HG03565 (cell line): ENCODE data around the gene REXO2.

Source experiments
- ATAC-seq: cut with Tn5 transposase; IDR thresholded peaks from one replicate; pipeline ENCODE4 v1.9.1; 2021; ENCODE audit warnings: mild to moderate bottlenecking, moderate library complexity; ENCODE audit not compliant: unreplicated experiment

Gene REXO2

GRCh38 chr11:114440121-114440860 is 1.0 kb downstream of the REXO2 start:
- no peak for ATAC-seq

GRCh38 chr11:114440971-114441763 is 1.9 kb downstream of the REXO2 start:
- ATAC-seq: no peak

- no peak for ATAC-seq
These were observed 2.7 kb downstream of the REXO2 start for GRCh38 chr11:114441921-114442320.

- no peak for ATAC-seq
These were observed 3.3 kb downstream of the REXO2 start for GRCh38 chr11:114442536-114442935.

GRCh38 chr11:114447444-114447843 is 8.2 kb downstream of the REXO2 start:
- ATAC-seq: no peak

- ATAC-seq: no peak
These were observed 8.6 kb downstream of the REXO2 start for GRCh38 chr11:114447892-114448291.

- ATAC-seq: no peak
These were observed 9.6 kb downstream of the REXO2 start for GRCh38 chr11:114448749-114449482.

- no peak for ATAC-seq
These were observed 10.6 kb downstream of the REXO2 start for GRCh38 chr11:114449845-114450244.

- ATAC-seq: no peak
These were observed 13.1 kb downstream of the REXO2 start for GRCh38 chr11:114452399-114452798.

GRCh38 chr11:114463999-114464398 is 24.7 kb downstream of the REXO2 start:
- ATAC-seq: no peak

GRCh38 chr11:114466742-114467141 is 27.5 kb downstream of the REXO2 start:
- ATAC-seq: no peak

- ATAC-seq: no peak
These were observed 33.4 kb downstream of the REXO2 start for GRCh38 chr11:114472661-114473060.

GRCh38 chr11:114478001-114478410 is 38.7 kb downstream of the REXO2 start:
- no peak for ATAC-seq

- no peak for ATAC-seq
These were observed 39.5 kb downstream of the REXO2 start for GRCh38 chr11:114478768-114479167.

GRCh38 chr11:114479331-114479730 is 40.1 kb downstream of the REXO2 start:
- no peak for ATAC-seq

GRCh38 chr11:114482114-114482513 is 42.8 kb downstream of the REXO2 start:
- no peak for ATAC-seq

GRCh38 chr11:114483929-114484328 is 44.7 kb downstream of the REXO2 start:
- no peak for ATAC-seq

GRCh38 chr11:114496915-114497314 is 57.6 kb downstream of the REXO2 start:
- ATAC-seq: no peak

GRCh38 chr11:114499756-114500155 is 60.5 kb downstream of the REXO2 start:
- ATAC-seq: no peak
